A375 (cell line): ENCODE data around the gene ACSM2A. TPM values are rescaled to one million over a fixed set of nuclear protein-coding genes. Genes with fewer than 3 reads are reported as not detected.

Experiments
- total RNA-seq: library from RNA; depleted of rRNA; stranded (reverse); fragments of >200 nt; shearing (Covaris generic); gene quantifications from 2 replicates; pipeline ENCODE4 v1.2.3, GENCODE V29; 2014; rRNA removed

ACSM2A gene
- not detected in 2 replicates for total RNA-seq

GRCh38 chr16:20451364-20451763 lies at the start of gene ACSM2A:
ACSM2A (plus strand) TSS chr16:20451521; CDS start chr16:20460115, 8,594 bp downstream.

GRCh38 chr16:20404637-20405036 lies 46.7 kb upstream of the ACSM2A start, which contains the start of gene PDILT:
PDILT (minus strand) TSS chr16:20404737; CDS start chr16:20399300, 5,437 bp downstream.

DNA sequence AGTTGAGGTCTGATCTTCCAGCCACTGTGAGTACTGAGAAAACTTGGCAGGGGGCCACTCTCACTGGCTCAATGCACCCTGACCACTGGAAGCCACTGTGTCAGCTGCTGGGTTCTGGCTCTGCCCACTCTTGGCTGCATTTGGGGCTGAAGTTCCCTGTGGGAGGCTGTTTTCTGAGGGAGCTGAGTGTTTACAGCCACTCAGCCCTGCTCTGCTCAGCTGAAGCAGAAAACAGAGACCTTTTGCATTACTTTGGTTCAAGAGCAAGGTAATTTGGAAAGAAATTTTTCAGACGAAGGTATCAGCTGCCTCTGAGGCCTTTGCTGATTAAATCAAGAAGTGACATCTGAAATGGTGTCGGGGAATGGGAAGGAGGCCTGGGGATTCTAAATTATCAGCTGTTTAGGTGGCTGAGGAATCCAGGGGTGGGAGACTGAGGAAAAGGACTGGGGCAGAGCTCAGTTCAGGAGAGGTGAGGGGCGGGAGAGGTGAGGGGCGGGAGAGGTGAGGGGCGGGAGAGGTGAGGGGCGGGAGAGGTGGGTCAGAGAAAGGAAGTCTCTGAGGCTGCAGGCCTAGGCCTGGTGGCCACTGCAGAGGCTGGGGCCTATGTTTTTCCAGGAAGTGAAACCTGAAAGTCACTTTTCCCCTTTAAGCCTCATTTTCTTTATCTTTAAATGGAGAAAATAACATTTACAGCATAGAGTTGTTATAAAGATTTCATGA lies 41.8 kb upstream of the ACSM2A start, which contains the start of gene ACSM5:
TSS of gene ACSM5 (plus strand) at position 137 of the 723 bp plus-strand sequence. CDS start 1,951 bp downstream, outside the sequence.

Other genes with a start within 250 kb of the ACSM2A start
- gene GP2, start 124.0 kb upstream of the ACSM2A start, total RNA-seq = not detected in 2 replicates
- gene UMOD, start 98.8 kb upstream of the ACSM2A start, total RNA-seq = not detected in 2 replicates
- gene PDILT, start 46.8 kb upstream of the ACSM2A start, total RNA-seq = not detected in 2 replicates
- 0.34 and 0.40 TPM in 2 replicates for gene ACSM5, start 42.0 kb upstream of the ACSM2A start, total RNA-seq
- not detected in 2 replicates for gene ACSM2B, start 124.8 kb downstream of the ACSM2A start, total RNA-seq
- gene ACSM1, start 246.2 kb downstream of the ACSM2A start, total RNA-seq = not detected in 2 replicates